Glutamatergic neuron (in vitro differentiated cells): ENCODE data around the gene CLEC1A. TPM values are rescaled to one million over a fixed set of nuclear protein-coding genes. Genes with fewer than 3 reads are reported as not detected.

Source experiments
- DNase-seq: peaks from one replicate; pipeline ENCODE4 v3.0.0; 2022
- H3K27ac Mint-ChIP-seq: one replicate; pipeline ENCODE4 v1.8.0; 2020; ENCODE audit warnings: mild to moderate bottlenecking, mixed read lengths, inconsistent platforms; ENCODE audit not compliant: unreplicated experiment
- H3K27me3 Mint-ChIP-seq: one replicate; pipeline ENCODE4 v1.8.0; 2020; ENCODE audit warnings: mild to moderate bottlenecking, moderate library complexity, mixed read lengths, inconsistent platforms; ENCODE audit not compliant: unreplicated experiment
- H3K36me3 Mint-ChIP-seq: one replicate; pipeline ENCODE4 v1.8.0; 2020; ENCODE audit warnings: mild to moderate bottlenecking, mixed read lengths, inconsistent platforms; ENCODE audit not compliant: unreplicated experiment
- H3K4me1 Mint-ChIP-seq: one replicate; pipeline ENCODE4 v1.8.0; 2020; ENCODE audit warnings: mild to moderate bottlenecking, low read depth, mixed read lengths, inconsistent platforms; ENCODE audit not compliant: unreplicated experiment
- H3K4me3 Mint-ChIP-seq: one replicate; pipeline ENCODE4 v1.8.0; 2020; ENCODE audit warnings: mild to moderate bottlenecking, mixed read lengths, inconsistent platforms; ENCODE audit not compliant: unreplicated experiment
- H3K9me3 Mint-ChIP-seq: one replicate; pipeline ENCODE4 v1.8.0; 2020; ENCODE audit warnings: mild to moderate bottlenecking, moderate library complexity, mixed read lengths, inconsistent platforms; ENCODE audit not compliant: unreplicated experiment
- total RNA-seq: library from RNA; stranded (reverse); fragmentation: NEBNext Ultra II Directional; extraction: Animal tissue kit (Norgen Biotek cat#: 25700); gene quantifications from one replicate; pipeline ENCODE4 v1.2.1, GENCODE V29; 2021; ENCODE audit not compliant: unreplicated experiment
- TF ChIP-seq, protein P1 (sequence below): fragments of 200-600 bp; sonication (generic); IDR thresholded peaks from one replicate; pipeline ENCODE4 v1.5.0; 2021; ENCODE audit not compliant: partially characterized antibody, unreplicated experiment

Gene CLEC1A
- total RNA-seq, 1 donor from 2014 or later, result not detected

DNA sequence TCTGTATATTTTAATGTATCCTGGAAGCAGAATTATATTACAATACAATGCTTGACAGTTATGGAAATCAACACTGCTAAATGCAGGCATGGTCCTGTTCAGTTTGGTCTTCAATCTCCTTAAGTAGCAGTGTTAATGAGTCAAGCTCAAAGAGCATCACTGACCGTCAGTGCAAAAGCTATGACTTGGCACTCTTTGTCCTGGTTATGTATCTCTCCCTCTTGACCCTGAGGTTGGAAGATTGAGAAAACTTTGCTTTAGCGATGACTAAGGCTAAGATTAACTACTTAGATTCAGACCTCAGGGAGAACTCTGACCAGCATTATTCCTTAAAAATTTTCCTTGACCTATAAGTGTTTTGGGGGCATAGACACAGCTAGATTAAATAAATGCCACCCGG lies 20.3 kb upstream of the CLEC1A start:
- H3K27ac Mint-ChIP-seq, result no peak overlapping the region
- no peaks in the 10 kb centered on the region for H3K27me3 Mint-ChIP-seq
- no peaks in the 10 kb centered on the region for H3K4me1 Mint-ChIP-seq
- DNase-seq, result no peak
- TF ChIP-seq, protein P1, sequence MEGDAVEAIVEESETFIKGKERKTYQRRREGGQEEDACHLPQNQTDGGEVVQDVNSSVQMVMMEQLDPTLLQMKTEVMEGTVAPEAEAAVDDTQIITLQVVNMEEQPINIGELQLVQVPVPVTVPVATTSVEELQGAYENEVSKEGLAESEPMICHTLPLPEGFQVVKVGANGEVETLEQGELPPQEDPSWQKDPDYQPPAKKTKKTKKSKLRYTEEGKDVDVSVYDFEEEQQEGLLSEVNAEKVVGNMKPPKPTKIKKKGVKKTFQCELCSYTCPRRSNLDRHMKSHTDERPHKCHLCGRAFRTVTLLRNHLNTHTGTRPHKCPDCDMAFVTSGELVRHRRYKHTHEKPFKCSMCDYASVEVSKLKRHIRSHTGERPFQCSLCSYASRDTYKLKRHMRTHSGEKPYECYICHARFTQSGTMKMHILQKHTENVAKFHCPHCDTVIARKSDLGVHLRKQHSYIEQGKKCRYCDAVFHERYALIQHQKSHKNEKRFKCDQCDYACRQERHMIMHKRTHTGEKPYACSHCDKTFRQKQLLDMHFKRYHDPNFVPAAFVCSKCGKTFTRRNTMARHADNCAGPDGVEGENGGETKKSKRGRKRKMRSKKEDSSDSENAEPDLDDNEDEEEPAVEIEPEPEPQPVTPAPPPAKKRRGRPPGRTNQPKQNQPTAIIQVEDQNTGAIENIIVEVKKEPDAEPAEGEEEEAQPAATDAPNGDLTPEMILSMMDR, result no peak
- H3K4me3 Mint-ChIP-seq, result no peak overlapping the region
- H3K36me3 Mint-ChIP-seq, result no peaks in the 10 kb centered on the region
- no peaks in the 10 kb centered on the region for H3K9me3 Mint-ChIP-seq

DNA sequence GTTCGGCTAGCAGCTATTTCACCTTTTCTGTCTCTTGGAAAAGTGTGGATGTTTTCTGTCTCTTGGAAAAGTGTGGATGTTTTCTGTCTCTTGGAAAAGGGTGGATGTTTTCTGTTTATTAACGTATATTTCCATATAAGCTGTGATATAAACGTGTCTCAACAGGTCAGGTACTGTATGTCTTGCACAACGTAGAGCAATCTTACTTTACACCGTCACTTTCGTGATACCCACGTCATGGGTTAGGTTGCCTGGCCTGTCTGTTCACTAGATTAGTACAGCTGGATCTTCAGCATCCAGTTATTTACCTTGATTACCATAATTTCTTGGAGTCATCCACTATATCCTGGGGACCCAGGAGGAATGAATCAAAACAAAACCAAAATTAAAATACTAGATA lies 17.1 kb upstream of the CLEC1A start:
- no peaks in the 10 kb centered on the region for H3K4me1 Mint-ChIP-seq

DNA sequence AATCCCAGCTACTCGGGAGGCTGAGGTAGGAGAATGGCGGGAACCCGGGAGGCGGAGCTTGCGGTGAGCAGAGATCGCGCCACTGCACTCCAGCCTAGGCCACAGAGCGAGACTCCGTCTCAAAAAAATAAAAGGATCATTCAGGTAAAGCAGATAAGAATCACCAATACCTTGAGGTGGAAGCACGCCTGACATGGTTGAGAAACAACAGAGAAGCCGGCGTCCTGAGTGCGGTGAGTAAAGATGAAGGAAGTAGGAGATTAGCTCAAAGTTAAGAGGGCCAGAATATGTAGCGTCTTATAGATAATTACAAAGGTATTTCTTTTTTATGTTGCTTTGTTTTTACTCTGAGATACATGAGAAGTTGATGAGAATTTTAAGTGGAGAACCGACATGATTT lies 16.5 kb upstream of the CLEC1A start:
- TF ChIP-seq, protein P1, result no peak
- Mint-ChIP-seq H3K27me3 (no peaks in the 10 kb centered on the region), H3K27ac (no peak overlapping the region), H3K4me3 (no peak overlapping the region), H3K36me3 (peaks cover 4% of the 10 kb centered on the region), H3K4me1 (no peaks in the 10 kb centered on the region), H3K9me3 (peaks cover 4% of the 10 kb centered on the region)
- no peak for DNase-seq

More for the DNA sequence above, 17.1 kb upstream of the CLEC1A start:
- H3K36me3 Mint-ChIP-seq, result peaks cover 1% of the 10 kb centered on the region
- H3K4me3 Mint-ChIP-seq, result no peak overlapping the region
- H3K27ac Mint-ChIP-seq, result no peak overlapping the region
- DNase-seq, result no peak
- no peaks in the 10 kb centered on the region for H3K27me3 Mint-ChIP-seq
- TF ChIP-seq, protein P1, result no peak
- peaks cover 4% of the 10 kb centered on the region for H3K9me3 Mint-ChIP-seq

DNA sequence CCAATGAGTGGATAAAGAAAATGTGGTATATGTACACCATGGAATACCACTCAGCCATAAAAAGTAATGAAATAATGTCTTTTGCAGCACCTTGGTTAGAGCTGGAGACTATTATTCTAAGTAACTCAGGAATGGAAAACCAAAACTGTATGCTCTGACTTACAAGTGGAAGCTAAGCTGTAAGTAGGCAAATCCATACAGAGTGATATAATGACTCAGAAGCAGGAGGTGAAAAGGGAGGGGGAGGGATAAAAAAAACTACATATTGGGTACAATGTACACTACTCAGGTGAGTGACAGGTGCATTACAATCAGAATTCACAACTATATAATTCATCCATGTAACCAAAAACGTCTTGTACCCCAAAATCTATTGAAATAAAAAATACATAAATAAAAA lies 15.1 kb upstream of the CLEC1A start:
- peaks cover 4% of the 10 kb centered on the region for H3K9me3 Mint-ChIP-seq
- TF ChIP-seq, protein P1, result no peak
- peaks cover 4% of the 10 kb centered on the region for H3K36me3 Mint-ChIP-seq
- H3K4me3 Mint-ChIP-seq, result no peak overlapping the region
- H3K27me3 Mint-ChIP-seq, result no peaks in the 10 kb centered on the region
- H3K4me1 Mint-ChIP-seq, result no peaks in the 10 kb centered on the region
- no peak overlapping the region for H3K27ac Mint-ChIP-seq
- no peak for DNase-seq

DNA sequence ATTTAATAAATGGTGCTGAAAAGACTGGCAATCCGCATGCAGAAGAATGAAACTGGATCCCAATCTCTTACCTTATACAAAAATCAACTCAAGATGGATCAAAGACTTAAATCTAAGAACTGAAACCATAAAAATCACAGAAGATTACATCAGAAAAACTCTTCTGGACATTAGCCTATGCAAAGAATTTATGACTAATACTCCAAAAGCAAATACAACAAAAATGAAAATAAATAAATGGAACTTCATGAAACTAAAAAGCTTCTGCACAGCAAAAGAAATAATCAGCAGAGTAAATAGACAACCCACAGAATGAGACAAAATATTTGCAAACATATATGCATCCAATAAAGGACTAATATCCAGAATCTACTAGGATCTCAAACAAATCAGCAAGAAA lies 14.3 kb upstream of the CLEC1A start:
- Mint-ChIP-seq H3K27me3 (no peaks in the 10 kb centered on the region), H3K36me3 (peaks cover 4% of the 10 kb centered on the region), H3K4me1 (no peaks in the 10 kb centered on the region), H3K4me3 (no peak overlapping the region), H3K9me3 (peaks cover 4% of the 10 kb centered on the region), H3K27ac (no peak overlapping the region)
- DNase-seq, result no peak
- TF ChIP-seq, protein P1, result no peak
